Measurements from ENCODE around the gene CYB5R2.

GRCh38 chr11:7628660-7629059, 44.6 kb downstream of the CYB5R2 start:
- TF ChIP-seq POLR2AphosphoS5 (IDR thresholded peaks at IDR 0.05; ENCODE audit: low read depth, low read length), result no peak
- TF ChIP-seq REST (IDR thresholded peaks at IDR 0.05; ENCODE audit: insufficient read depth in 1 of 2, low read depth in 2 of 2, low read length in 2 of 2), result no peak
